Neuron (in vitro differentiated cells): ENCODE data around the gene SCGB1C2.

ENCODE experiments used
- H2AFZ ChIP-seq: one replicate; pipeline ENCODE4 v1.6.1; 2013; ENCODE audit warnings: low read depth, mild to moderate bottlenecking, inconsistent platforms, low read length, moderate library complexity
- H3K27me3 ChIP-seq: one replicate; pipeline ENCODE4 v1.6.1; 2013; ENCODE audit warnings: low read length; ENCODE audit not compliant: insufficient read depth
- H3K36me3 ChIP-seq: one replicate; pipeline ENCODE4 v1.6.1; 2013; ENCODE audit warnings: low read length; ENCODE audit not compliant: insufficient read depth
- H3K4me1 ChIP-seq: one replicate; pipeline ENCODE4 v1.6.1; 2013; ENCODE audit warnings: low read length; ENCODE audit not compliant: insufficient read depth
- H3K4me3 ChIP-seq: 2 replicates; pipeline ENCODE4 v1.5.1; 2013; ENCODE audit warnings: mild to moderate bottlenecking, low read length, moderate library complexity
- H3K9me3 ChIP-seq: one replicate; pipeline ENCODE4 v1.6.1; 2013; ENCODE audit warnings: low read length

The SCGB1C2 gene

DNA sequence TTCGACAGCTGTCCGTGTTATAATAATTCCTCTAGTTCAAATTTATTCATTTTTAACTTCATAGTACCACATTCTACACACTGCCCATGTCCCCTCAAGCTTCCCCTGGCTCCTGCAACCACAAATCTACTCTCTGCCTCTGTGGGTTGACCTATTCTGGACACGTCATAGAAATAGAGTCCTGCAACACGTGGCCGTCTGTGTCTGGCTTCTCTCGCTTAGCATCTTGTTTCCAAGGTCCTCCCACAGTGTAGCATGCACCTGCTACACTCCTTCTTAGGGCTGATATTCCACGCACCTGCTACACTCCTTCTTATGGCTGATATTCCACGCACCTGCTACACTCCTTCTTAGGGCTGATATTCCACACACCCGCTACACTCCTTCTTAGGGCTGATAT lies 16.5 kb downstream of the SCGB1C2 start:
- no peaks in the 10 kb centered on the region for H3K27me3 ChIP-seq
- no peaks in the 10 kb centered on the region for H3K36me3 ChIP-seq
- H3K9me3 ChIP-seq = peaks cover 2% of the 10 kb centered on the region
- H2AFZ ChIP-seq = no peak overlapping the region
- no peak overlapping the region for H3K4me3 ChIP-seq
- no peaks in the 10 kb centered on the region for H3K4me1 ChIP-seq

DNA sequence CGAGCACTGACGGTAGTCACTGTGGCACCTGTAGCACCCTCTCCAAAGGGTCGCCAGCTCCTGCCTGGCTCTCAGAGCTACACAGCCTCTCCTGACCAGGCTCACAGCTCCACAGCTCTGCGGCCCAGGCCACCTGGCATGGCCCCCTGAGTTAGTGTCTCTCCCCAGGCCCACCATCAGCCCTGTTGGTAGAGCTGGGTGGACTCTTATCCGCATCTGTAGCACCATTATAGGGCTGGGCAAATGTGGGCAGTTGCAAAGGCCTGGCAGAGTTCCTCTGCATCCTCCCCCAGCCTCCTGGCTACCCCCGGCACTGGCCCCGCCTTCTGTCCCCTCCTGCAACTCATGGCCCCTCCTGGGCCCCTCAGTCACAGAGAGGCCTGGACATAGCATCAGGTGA lies 18.2 kb downstream of the SCGB1C2 start:
- no peaks in the 10 kb centered on the region for H3K36me3 ChIP-seq
- H3K27me3 ChIP-seq = no peaks in the 10 kb centered on the region
- no peak overlapping the region for H3K4me3 ChIP-seq
- H2AFZ ChIP-seq = no peak overlapping the region
- H3K4me1 ChIP-seq = no peaks in the 10 kb centered on the region
- peaks cover 2% of the 10 kb centered on the region for H3K9me3 ChIP-seq

DNA sequence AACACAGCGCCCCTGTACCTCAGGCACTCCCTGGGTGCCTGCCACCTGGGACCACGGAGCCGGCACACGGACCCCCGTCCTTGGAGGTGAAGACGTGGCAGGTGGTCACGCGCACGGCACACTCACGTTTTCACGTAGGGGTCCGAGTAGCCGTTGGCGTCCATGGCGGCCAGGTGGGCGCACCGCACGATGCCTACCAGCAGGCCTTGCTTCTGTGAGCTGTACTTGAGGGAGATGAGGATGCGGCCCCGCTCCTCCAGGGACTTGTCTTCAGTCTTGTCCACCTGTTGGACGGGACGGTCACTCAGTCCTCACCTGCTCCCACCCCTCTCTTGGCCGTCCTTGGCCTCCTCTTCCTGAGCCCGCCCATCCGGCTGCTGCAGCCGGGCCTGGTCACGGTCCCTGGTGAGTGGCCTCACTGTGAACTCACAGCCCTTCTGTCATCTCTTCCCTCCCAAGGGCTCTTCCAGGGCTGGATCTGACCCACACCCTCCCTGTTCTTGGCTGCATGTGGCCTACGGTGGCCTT lies 18.8 kb downstream of the SCGB1C2 start:
- Histone ChIP-seq H3K4me1 (no peaks in the 10 kb centered on the region), H3K9me3 (peaks cover 2% of the 10 kb centered on the region), H3K4me3 (no peak overlapping the region), H2AFZ (no peak overlapping the region), H3K36me3 (no peaks in the 10 kb centered on the region), H3K27me3 (no peaks in the 10 kb centered on the region)

DNA sequence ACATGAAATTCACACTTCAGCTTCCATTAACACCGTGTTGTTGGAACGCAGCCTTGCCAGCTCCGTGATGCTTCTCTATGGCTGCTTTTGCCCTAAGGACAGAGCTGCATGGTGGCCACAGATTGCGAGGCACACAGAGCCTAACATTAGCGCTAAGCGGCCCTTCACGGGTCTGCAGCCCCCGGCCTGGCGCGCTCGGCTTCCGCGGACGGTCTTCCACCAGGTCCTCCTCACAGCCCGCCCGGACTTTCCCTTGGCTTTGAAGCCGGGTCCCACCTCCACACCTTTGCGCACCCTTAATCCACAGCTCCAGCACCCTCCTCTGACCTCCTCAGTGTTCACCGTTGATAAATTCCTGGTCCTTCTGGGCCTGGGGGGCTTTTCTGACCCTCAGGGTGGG lies 19.6 kb downstream of the SCGB1C2 start:
- no peaks in the 10 kb centered on the region for H3K27me3 ChIP-seq
- H3K36me3 ChIP-seq = no peaks in the 10 kb centered on the region
- peaks cover 2% of the 10 kb centered on the region for H3K9me3 ChIP-seq
- H2AFZ ChIP-seq = no peak overlapping the region
- H3K4me1 ChIP-seq = no peaks in the 10 kb centered on the region
- H3K4me3 ChIP-seq = no peak overlapping the region

DNA sequence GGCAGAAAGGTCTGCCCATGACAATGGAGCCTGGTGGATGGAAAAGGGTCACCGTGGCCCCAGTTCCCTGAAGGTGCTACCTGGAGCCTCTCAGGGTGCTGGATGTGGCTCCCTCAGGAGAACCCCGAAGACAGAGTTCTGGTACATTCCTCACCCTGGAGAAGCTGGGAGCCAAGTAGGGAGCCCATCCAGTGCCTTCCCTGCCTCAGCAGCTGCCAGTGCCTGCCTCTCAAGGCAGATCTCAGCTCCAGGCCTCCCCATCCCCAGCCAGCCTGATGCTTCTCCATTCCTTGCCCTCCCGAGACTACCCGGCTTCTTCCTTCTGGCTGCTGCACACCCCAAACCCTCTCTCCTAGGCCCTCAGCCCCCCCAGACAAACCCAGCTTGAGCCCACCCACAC lies 20.5 kb downstream of the SCGB1C2 start:
- no peaks in the 10 kb centered on the region for H3K4me1 ChIP-seq
- H2AFZ ChIP-seq = no peak overlapping the region
- peaks cover 2% of the 10 kb centered on the region for H3K9me3 ChIP-seq
- no peaks in the 10 kb centered on the region for H3K36me3 ChIP-seq
- peaks cover 5% of the 10 kb centered on the region for H3K27me3 ChIP-seq
- H3K4me3 ChIP-seq = no peak overlapping the region

DNA sequence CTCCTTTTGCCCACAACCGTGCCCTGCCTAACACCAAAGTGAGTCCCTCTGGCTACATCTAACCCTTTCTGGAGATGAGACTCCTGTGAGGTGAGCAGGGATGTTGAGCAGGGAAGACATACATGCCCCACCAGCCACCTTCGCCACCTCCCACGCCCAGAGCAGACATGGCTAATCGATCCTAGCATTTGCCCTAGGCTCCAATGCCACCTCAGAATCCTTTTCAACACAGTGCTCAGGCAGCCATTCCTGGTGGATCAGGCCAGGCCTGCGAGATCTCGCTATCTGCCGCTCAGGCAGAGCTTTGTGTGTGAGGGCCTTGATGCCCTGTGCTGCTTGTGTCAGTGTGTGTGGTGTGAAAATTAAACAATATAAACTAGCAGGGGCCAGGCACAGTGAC lies 21.0 kb downstream of the SCGB1C2 start:
- Histone ChIP-seq H2AFZ (no peak overlapping the region), H3K4me3 (no peak overlapping the region), H3K36me3 (no peaks in the 10 kb centered on the region), H3K27me3 (peaks cover 5% of the 10 kb centered on the region), H3K4me1 (no peaks in the 10 kb centered on the region), H3K9me3 (peaks cover 2% of the 10 kb centered on the region)

DNA sequence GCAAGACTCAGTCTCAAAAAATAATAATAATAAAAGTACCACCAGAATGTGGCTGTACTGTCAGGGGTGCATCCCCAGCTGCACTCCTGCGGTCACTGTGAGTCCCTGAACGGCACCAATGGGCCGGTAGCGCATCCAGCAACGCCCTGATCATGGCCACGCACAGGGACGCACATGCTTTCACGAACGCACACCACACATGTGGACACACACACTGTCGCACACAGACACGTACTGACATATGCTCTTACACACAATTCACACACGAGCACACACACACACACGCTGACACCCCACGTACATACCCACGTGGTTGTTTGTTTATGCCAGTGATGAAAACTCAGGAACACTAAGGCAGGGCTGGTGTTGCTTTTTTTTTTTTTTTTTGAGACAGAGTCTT lies 22.2 kb downstream of the SCGB1C2 start:
- Histone ChIP-seq H2AFZ (no peak overlapping the region), H3K4me3 (no peak overlapping the region), H3K4me1 (peaks cover under 1% of the 10 kb centered on the region), H3K9me3 (peaks cover 2% of the 10 kb centered on the region), H3K27me3 (peaks cover 5% of the 10 kb centered on the region), H3K36me3 (no peaks in the 10 kb centered on the region)

DNA sequence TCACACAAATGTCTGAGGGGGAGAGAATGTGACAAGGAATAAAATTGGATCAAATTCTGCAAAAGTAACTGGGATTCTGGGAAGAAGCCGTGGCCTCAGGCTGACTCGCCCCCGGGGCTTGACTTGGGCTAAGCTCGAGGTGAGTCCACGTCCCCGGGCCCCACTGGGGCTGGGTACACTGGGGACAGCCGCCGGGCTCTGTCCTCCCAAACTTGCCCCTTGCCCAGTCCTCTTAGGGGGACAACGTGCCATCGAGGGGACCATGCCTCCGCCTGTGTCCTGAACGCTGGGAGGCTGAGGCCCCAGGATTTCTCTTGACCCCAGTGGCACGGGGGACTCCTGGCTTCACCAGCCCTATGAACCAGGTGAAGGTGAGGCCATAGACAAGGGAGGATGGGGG lies 23.0 kb downstream of the SCGB1C2 start:
- peaks cover 5% of the 10 kb centered on the region for H3K27me3 ChIP-seq
- peaks cover 2% of the 10 kb centered on the region for H3K9me3 ChIP-seq
- H3K4me1 ChIP-seq = peaks cover 2% of the 10 kb centered on the region

DNA sequence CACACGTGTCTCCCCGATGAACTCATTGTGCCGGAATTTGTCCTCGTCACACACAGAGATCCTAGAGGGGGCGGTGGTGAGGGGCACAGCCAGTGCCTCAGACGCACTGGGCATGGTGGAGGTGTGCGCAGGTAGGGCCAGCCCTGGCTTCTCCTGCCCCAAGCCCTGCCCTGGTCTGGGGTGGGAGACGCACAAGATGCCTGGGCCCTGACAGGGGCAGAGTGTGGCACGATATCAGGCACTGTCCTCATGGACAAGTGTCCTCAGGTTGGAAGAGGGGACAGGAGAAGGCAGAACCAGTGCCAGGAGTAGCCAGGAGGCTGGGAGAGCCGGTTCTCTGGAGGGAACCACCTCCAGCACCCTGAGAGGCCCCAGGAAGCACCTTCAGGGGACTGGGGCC lies 24.1 kb downstream of the SCGB1C2 start:
- peaks cover 2% of the 10 kb centered on the region for H3K4me1 ChIP-seq

More for the DNA sequence above, 23.0 kb downstream of the SCGB1C2 start:
- no peaks in the 10 kb centered on the region for H3K36me3 ChIP-seq
- H2AFZ ChIP-seq = no peak overlapping the region
- no peak overlapping the region for H3K4me3 ChIP-seq

DNA sequence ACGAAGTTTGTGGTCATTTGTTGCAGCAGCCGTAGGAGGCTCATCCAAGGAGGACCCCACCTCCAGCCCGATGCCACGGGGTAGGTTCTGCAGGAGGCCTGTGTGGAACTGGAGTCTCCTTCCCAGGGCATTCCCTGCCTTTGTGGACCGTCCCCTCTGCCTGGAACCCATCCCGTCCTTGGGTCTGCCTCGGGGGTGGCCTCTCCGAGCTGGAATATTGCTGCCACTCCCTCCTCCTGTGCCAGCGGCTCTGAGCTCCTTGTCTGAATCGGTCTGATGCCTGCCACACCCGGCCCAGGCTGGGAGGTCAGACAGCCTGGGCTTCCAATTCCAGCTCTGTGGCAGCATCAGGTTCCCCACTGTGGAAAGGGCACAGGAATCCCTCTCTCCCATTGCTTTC lies 25.3 kb downstream of the SCGB1C2 start:
- Histone ChIP-seq H2AFZ (no peak overlapping the region), H3K36me3 (no peaks in the 10 kb centered on the region), H3K4me1 (peaks cover 2% of the 10 kb centered on the region), H3K4me3 (no peak overlapping the region), H3K27me3 (peaks cover 8% of the 10 kb centered on the region), H3K9me3 (peaks cover 2% of the 10 kb centered on the region)

More for the DNA sequence above, 24.1 kb downstream of the SCGB1C2 start:
- Histone ChIP-seq H3K9me3 (peaks cover 2% of the 10 kb centered on the region), H3K36me3 (no peaks in the 10 kb centered on the region), H2AFZ (no peak overlapping the region), H3K4me3 (no peak overlapping the region), H3K27me3 (peaks cover 8% of the 10 kb centered on the region)

DNA sequence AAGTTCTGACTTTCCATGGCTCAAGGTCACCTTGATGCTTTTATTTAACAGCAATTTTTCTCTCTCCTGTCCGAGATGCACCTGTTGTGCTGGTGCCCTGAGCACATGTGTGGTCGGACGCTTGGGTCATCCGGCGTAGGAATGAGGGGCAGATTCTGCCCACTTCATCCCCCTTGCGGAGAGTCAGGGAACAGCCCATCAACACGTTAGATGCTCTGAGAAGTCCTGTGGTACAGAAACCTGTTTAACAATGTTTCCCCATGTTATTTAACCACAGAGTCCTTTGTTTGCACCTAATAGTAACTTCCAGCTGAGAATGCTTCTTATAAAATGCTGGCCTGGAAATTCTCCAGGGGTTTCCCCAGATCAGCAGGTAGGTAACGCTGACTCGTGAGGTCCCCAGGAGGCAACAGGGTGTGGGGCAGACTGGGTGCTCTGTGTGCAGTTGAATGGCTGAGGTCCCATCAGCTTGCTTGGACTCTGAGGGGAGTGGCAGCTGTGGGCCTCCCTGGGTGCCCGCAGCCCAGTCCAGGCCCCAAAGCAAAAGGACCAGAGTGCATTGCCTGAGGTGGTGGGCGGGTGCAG lies 26.2 kb downstream of the SCGB1C2 start:
- no peaks in the 10 kb centered on the region for H3K9me3 ChIP-seq
- H3K4me3 ChIP-seq = no peak overlapping the region
- H3K36me3 ChIP-seq = no peaks in the 10 kb centered on the region
- H2AFZ ChIP-seq = no peak overlapping the region
- H3K4me1 ChIP-seq = peaks cover 2% of the 10 kb centered on the region
- H3K27me3 ChIP-seq = peaks cover 8% of the 10 kb centered on the region

DNA sequence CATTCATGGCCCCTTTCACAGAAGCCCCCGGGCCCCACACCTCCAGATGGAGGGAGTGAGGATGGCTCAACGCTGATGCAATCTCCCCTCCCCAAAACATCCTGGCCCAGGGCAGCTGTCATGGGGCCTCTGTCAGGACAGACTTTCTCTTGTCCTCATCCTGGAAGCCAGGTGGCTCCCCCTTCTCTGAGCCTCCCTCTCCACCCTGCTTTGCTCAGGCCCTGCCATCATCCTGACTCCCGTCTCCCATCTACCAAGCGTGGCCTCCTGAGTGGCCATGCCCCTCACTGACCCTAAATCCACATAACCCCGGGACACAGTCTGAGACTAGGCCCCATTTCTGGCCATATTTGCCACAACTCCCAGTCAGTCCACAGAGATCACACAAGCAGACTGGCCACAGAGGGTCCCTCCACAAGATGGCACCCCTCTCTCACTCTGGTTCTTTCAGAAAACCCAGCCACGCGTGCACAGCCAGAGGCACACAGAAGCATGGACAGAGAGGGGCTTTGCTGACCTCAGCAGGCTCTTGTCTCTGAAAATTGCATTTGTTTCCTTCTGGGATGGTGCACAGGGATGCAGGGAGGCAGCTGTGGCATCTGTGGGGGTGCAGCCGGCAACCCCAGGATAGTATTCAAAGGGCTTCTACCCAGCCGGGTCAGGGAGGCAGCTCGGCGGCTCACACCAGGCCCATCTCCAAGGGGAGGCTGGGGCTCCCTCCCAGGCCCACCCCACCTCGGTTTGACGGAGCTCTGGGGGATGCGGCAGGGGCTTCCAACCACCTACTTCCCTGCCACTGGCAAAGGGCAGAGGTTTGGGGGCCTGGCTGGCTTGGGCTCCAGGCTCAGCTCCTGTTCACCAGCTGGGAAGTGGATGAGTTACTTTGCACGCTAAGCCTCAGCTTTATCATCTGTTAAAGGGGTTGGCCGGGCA lies 27.2 kb downstream of the SCGB1C2 start:
- H3K36me3 ChIP-seq = no peaks in the 10 kb centered on the region
- H2AFZ ChIP-seq = no peak overlapping the region
- H3K4me3 ChIP-seq = no peak overlapping the region
- peaks cover 10% of the 10 kb centered on the region for H3K27me3 ChIP-seq
- H3K9me3 ChIP-seq = no peaks in the 10 kb centered on the region
- peaks cover 2% of the 10 kb centered on the region for H3K4me1 ChIP-seq

DNA sequence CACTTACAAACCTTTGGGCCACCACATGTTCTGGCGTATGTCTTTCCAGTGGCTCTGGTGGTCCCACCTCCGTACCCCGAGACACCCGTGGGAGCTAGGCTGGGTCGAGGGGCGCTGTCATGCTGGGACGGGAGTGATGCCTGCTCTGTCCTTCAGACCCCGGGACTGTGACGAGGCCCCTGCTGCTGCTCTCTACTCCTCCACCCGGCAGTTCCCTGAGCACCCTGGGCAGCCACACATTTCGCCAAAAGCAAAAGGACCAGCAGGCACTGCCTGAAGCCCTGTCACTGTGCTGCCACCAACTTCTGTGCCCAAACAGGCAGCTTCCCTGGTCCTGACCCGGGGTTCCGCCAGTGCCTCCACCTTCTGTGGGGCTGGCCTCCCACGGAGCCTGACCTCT lies 28.6 kb downstream of the SCGB1C2 start:
- no peak overlapping the region for H2AFZ ChIP-seq
- no peak overlapping the region for H3K4me3 ChIP-seq
- H3K27me3 ChIP-seq = peaks cover 10% of the 10 kb centered on the region
- no peaks in the 10 kb centered on the region for H3K36me3 ChIP-seq
- H3K4me1 ChIP-seq = peaks cover 2% of the 10 kb centered on the region
- H3K9me3 ChIP-seq = no peaks in the 10 kb centered on the region
